Breast epithelium (tissue), 4 donors: ENCODE measurements around the gene BBS9. TPM values are rescaled to one million over a fixed set of nuclear protein-coding genes. Genes with fewer than 3 reads are reported as not detected.

Experiments
- DNase-seq, 2 donors: peaks; one replicate each; pipeline ENCODE4 v3.0.0-alpha.2; 2019; ENCODE audit warnings: low spot score in 2 of 2
- H3K27ac ChIP-seq, 2 donors: fragments of 200-600 bp; sonication (generic) in 1 of 2; one replicate each; pipeline ENCODE4 v1.5.1; 2016 to 2019; ENCODE audit warnings: mild to moderate bottlenecking in 1 of 2
- H3K27me3 ChIP-seq, 2 donors: fragments of 200-600 bp; sonication (generic) in 1 of 2; one replicate each; pipeline versions ENCODE4 v1.5.1 to v1.6.0; 2017 to 2019; ENCODE audit warnings: control low read depth in 1 of 2, mild to moderate bottlenecking in 1 of 2
- H3K36me3 ChIP-seq: fragments of 200-600 bp; one replicate; pipeline ENCODE4 v1.5.1; 2019
- H3K4me1 ChIP-seq, 2 donors: fragments of 200-600 bp; sonication (generic); one replicate each; pipeline ENCODE4 v1.5.1; 2016 to 2019; ENCODE audit warnings: control low read depth in 1 of 2
- H3K4me3 ChIP-seq, 3 donors: fragments of 200-600 bp; sonication (generic); 1 replicate in 2 of 3; 2 replicates in 1 of 3; pipeline ENCODE4 v1.5.1; 2016 to 2019; ENCODE audit warnings: mild to moderate bottlenecking in 3 of 3, moderate library complexity in 2 of 3
- H3K9me3 ChIP-seq, 2 donors: fragments of 200-600 bp; sonication (generic) in 1 of 2; one replicate each; pipeline ENCODE4 v1.5.1; 2016 to 2019; ENCODE audit warnings: control low read depth in 1 of 2
- POLR2A ChIP-seq: fragments of 450-650 bp; IDR thresholded peaks from one replicate; pipeline ENCODE4 v1.6.1; 2016; ENCODE audit warnings: antibody characterized with exemption, mild to moderate bottlenecking, moderate library complexity
- POLR2AphosphoS5 ChIP-seq, 3 donors: sonication (generic); formaldehyde crosslinking; IDR thresholded peaks; one replicate each; pipeline ENCODE4 v1.6.1; 2017; ENCODE audit warnings: antibody characterized with exemption in 3 of 3
- intact Hi-C: fragments of 100-400 bp; cut with DNase I; formaldehyde crosslinking; loops from one replicate; pipeline ENCODE4 v1.15.1; 2023; ENCODE audit warnings: low total_unique reads
- total RNA-seq, 3 donors: library from RNA; depleted of rRNA; stranded (reverse); fragments of >200 nt; gene quantifications; one replicate each; pipeline ENCODE4 v1.1.0, GENCODE V29; 2016
- TF ChIP-seq, protein P1 (sequence below), 3 donors: fragments of 450-650 bp; IDR thresholded peaks; one replicate each; pipeline ENCODE4 v1.5.1; 2016 to 2017; ENCODE audit warnings: antibody characterized with exemption in 3 of 3, mild to moderate bottlenecking in 3 of 3, moderate library complexity in 3 of 3

Gene BBS9
- total RNA-seq, 3 donors from 2014 or later = 27.4 to 49.5 (median 43.6) TPM

DNA sequence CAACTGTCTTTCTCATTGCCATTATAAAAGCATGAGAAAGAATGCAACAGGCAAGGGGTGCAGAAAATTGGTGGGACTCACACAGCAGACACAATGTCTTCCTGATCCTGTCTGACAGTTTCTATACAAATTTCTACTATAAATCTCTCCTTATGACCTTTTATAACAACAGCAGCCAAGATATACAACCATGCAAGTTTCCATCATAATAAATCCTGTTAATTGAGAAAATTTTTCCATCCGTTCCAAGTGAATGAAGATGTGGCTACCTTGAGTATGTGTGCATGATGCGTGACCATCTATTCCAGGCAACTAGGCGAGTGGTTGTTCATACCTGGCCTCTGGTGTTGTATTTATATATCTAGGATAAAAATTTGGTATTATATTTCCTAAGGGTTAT is 216.7 kb downstream of the BBS9 start:
- TF ChIP-seq POLR2AphosphoS5 (IDR thresholded peaks at IDR 0.05) = no peak
- TF ChIP-seq, protein P1, sequence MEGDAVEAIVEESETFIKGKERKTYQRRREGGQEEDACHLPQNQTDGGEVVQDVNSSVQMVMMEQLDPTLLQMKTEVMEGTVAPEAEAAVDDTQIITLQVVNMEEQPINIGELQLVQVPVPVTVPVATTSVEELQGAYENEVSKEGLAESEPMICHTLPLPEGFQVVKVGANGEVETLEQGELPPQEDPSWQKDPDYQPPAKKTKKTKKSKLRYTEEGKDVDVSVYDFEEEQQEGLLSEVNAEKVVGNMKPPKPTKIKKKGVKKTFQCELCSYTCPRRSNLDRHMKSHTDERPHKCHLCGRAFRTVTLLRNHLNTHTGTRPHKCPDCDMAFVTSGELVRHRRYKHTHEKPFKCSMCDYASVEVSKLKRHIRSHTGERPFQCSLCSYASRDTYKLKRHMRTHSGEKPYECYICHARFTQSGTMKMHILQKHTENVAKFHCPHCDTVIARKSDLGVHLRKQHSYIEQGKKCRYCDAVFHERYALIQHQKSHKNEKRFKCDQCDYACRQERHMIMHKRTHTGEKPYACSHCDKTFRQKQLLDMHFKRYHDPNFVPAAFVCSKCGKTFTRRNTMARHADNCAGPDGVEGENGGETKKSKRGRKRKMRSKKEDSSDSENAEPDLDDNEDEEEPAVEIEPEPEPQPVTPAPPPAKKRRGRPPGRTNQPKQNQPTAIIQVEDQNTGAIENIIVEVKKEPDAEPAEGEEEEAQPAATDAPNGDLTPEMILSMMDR (IDR thresholded peaks at IDR 0.05) = no peak
- TF ChIP-seq POLR2A = no peak
- Histone ChIP-seq H3K4me1 (no peaks in the 10 kb centered on the region), H3K27me3 (no peaks in the 10 kb centered on the region), H3K9me3 (no peaks in the 10 kb centered on the region), H3K27ac (no peak overlapping the region), H3K36me3 (no peaks in the 10 kb centered on the region), H3K4me3 (no peak overlapping the region)
- intact Hi-C loops = no loop called here
- no peak for DNase-seq

DNA sequence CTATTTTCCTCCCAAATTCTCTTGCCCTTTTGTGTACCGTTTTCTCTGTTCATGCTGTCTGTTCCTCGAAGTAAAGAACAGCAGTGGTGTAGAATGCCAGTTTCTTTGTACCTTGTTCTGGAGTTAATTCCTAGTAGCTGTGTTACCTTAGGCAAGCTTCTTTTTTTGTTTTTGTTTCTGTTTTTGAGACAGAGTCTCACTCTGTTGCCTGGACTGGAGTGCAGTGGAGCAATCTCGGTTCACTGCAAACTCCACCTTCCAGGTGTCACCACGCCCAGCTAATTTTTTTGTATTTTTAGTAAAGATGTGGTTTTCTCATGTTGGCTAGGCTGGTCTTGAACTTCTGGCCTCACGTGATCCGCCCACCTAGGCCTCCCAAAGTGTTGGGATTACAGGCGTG is 221.2 kb downstream of the BBS9 start:
- no peak overlapping the region for H3K27ac ChIP-seq
- DNase-seq = no peak
- H3K4me3 ChIP-seq = no peak overlapping the region
- no peak for TF ChIP-seq POLR2AphosphoS5 (IDR thresholded peaks at IDR 0.05)
- TF ChIP-seq POLR2A = no peak
- TF ChIP-seq, protein P1 (IDR thresholded peaks at IDR 0.05) = no peak
- H3K9me3 ChIP-seq = no peaks in the 10 kb centered on the region
- no peaks in the 10 kb centered on the region for H3K27me3 ChIP-seq
- H3K36me3 ChIP-seq = no peaks in the 10 kb centered on the region
- intact Hi-C loops = no loop called here
- H3K4me1 ChIP-seq = no peaks in the 10 kb centered on the region

DNA sequence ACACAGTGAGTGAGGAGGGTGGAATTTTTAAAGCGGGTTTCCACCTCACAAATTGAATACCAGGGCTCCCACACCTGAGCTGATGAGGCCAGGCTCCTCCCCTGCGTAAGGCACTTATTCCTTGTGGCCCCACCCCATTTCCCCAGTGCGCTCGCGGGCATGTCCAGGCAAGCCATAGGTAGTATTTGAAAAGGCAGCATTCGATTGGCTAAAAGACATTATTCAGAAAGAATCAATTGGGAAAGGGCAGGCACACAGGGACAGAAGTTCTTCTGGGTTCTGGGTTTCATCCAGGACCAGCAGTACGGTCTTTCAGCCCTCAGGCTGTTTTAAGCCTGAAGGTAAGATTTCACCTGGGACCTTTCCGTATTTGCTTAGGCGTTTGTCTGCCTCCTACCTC is 222.3 kb downstream of the BBS9 start:
- intact Hi-C loops = no loop called here
- Histone ChIP-seq H3K27me3 (no peaks in the 10 kb centered on the region), H3K36me3 (no peaks in the 10 kb centered on the region), H3K4me1 (no peaks in the 10 kb centered on the region), H3K27ac (no peak overlapping the region), H3K4me3 (no peak overlapping the region), H3K9me3 (no peaks in the 10 kb centered on the region)
- DNase-seq = no peak
- TF ChIP-seq, protein P1 (IDR thresholded peaks at IDR 0.05) = no peak

- TF ChIP-seq POLR2A (no peak), POLR2AphosphoS5 (IDR thresholded peaks at IDR 0.05) (no peak)
- TF ChIP-seq, protein P1 (IDR thresholded peaks at IDR 0.05) = no peak
- no peak overlapping the region for H3K27ac ChIP-seq
- no peaks in the 10 kb centered on the region for H3K4me1 ChIP-seq
- intact Hi-C loops = no loop called here
- no peak overlapping the region for H3K4me3 ChIP-seq
- H3K36me3 ChIP-seq = no peaks in the 10 kb centered on the region
- no peak for DNase-seq
- H3K9me3 ChIP-seq = no peaks in the 10 kb centered on the region
- no peaks in the 10 kb centered on the region for H3K27me3 ChIP-seq
These were observed 224.8 kb downstream of the BBS9 start for GRCh38 chr7:33354201-33354600.

GRCh38 chr7:33355386-33355785 is 226.0 kb downstream of the BBS9 start:
- no peak overlapping the region for H3K4me3 ChIP-seq
- no peak overlapping the region for H3K27ac ChIP-seq
- intact Hi-C loops = no loop called here
- no peak for DNase-seq
- H3K4me1 ChIP-seq = no peaks in the 10 kb centered on the region
- no peak for TF ChIP-seq POLR2A
- TF ChIP-seq, protein P1 (IDR thresholded peaks at IDR 0.05) = no peak
- no peak for TF ChIP-seq POLR2AphosphoS5 (IDR thresholded peaks at IDR 0.05)
- H3K27me3 ChIP-seq = no peaks in the 10 kb centered on the region
- H3K36me3 ChIP-seq = no peaks in the 10 kb centered on the region
- H3K9me3 ChIP-seq = no peaks in the 10 kb centered on the region
